Ovary (tissue), 3 donors: ENCODE measurements around the gene TMEM200A.

ENCODE experiments used
- EP300 ChIP-seq: sonication (generic); formaldehyde crosslinking; IDR thresholded peaks from one replicate; pipeline ENCODE4 v1.6.1; 2017; ENCODE audit warnings: antibody characterized with exemption
- POLR2A ChIP-seq: fragments of 450-650 bp; IDR thresholded peaks from one replicate; pipeline ENCODE4 v1.6.1; 2017; ENCODE audit warnings: antibody characterized with exemption, mild to moderate bottlenecking, moderate library complexity
- TF ChIP-seq, protein P1 (sequence below), 3 donors: fragments of 450-650 bp in 2 of 3; fragments of 200-600 bp in 1 of 3; IDR thresholded peaks; one replicate each; pipeline versions ENCODE4 v1.5.1 to v1.8.0; 2016 to 2022; ENCODE audit warnings: antibody characterized with exemption in 3 of 3, mild to moderate bottlenecking in 1 of 3
- donor health status: DM: no; HTN: no; CAD: no.

DNA sequence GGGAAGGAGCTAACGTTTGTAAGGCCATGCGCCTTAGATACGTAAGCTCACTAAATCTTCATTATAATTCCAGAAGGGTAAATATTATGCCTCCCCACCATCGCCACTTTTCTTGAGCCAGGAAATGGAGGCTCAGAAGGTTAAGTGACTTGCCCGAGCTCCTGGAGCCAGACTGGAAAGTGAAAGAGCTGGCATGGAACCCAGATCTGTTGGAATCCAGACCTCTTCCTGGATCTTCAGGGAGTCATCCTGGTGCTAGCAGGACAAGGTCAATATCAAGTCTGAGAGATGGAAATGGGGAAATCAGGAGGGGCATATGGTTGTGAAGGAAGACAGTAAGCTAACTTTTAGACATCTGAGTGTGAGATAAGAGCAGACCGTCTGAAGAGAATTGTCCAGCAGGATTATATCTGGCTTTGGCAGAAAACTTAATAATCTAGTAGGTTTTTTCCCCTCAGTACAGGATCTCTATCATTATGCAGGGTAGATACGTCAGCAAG is 6.2 kb downstream of the TMEM200A start:
- no peak for TF ChIP-seq POLR2A
- TF ChIP-seq, protein P1, sequence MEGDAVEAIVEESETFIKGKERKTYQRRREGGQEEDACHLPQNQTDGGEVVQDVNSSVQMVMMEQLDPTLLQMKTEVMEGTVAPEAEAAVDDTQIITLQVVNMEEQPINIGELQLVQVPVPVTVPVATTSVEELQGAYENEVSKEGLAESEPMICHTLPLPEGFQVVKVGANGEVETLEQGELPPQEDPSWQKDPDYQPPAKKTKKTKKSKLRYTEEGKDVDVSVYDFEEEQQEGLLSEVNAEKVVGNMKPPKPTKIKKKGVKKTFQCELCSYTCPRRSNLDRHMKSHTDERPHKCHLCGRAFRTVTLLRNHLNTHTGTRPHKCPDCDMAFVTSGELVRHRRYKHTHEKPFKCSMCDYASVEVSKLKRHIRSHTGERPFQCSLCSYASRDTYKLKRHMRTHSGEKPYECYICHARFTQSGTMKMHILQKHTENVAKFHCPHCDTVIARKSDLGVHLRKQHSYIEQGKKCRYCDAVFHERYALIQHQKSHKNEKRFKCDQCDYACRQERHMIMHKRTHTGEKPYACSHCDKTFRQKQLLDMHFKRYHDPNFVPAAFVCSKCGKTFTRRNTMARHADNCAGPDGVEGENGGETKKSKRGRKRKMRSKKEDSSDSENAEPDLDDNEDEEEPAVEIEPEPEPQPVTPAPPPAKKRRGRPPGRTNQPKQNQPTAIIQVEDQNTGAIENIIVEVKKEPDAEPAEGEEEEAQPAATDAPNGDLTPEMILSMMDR (IDR thresholded peaks at IDR 0.05), result no peak
- TF ChIP-seq EP300, result no peak
